ENCODE data around the gene KCNJ10. TPM values are rescaled to one million over a fixed set of nuclear protein-coding genes. Genes with fewer than 3 reads are reported as not detected.

Gene KCNJ10
- total RNA-seq, 1 donor from 2014 or later = 0.04 TPM

DNA sequence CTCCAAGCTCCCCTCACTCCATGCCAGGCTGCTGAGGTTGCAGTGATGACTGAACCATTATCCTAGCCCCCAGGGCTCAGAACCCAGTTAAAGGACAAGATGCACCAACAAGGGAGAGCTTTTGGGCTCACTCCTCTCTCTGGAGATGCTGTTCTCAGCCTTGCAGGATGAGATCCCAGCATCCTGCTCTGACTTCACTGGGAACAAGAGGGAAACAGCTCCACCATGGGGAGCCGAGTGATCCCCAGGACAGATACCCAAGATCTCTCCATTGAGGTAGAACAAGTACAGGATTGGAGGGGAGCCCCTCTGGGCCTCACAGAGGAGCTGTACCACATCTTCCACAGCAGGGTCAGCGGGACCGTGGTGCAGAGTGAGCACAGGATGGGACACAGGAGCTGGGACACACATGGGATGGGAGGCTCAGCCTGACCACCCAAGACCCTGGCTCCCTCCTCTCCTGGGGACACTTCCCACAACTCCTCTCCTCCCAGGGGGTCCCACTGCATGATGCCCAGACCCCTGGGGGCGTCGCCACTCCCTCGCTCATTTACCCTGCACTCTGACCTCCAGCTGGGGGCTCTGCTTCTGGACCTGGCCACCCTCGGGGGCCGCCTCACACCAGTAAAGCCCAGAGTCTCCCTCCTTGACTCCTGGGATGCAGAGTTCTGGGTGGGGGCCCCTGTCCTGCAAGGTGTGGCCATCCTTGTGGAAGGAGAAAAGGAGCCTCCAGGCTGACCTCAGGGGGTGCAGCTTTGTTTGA lies 97.3 kb downstream of the KCNJ10 start:
- TF ChIP-seq, protein P1, sequence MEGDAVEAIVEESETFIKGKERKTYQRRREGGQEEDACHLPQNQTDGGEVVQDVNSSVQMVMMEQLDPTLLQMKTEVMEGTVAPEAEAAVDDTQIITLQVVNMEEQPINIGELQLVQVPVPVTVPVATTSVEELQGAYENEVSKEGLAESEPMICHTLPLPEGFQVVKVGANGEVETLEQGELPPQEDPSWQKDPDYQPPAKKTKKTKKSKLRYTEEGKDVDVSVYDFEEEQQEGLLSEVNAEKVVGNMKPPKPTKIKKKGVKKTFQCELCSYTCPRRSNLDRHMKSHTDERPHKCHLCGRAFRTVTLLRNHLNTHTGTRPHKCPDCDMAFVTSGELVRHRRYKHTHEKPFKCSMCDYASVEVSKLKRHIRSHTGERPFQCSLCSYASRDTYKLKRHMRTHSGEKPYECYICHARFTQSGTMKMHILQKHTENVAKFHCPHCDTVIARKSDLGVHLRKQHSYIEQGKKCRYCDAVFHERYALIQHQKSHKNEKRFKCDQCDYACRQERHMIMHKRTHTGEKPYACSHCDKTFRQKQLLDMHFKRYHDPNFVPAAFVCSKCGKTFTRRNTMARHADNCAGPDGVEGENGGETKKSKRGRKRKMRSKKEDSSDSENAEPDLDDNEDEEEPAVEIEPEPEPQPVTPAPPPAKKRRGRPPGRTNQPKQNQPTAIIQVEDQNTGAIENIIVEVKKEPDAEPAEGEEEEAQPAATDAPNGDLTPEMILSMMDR (IDR thresholded peaks at IDR 0.05; ENCODE audit: insufficient read depth, low read length, poor library complexity, severe bottlenecking) = no peak
- H3K36me3 ChIP-seq (ENCODE audit: control insufficient read depth, insufficient read depth, low read length) = no peaks in the 10 kb centered on the region
- DNase-seq (ENCODE audit: low read depth) = no peak
- no peaks in the 10 kb centered on the region for H3K27me3 ChIP-seq (ENCODE audit: control insufficient read depth, insufficient read depth, low read length)
- no peak overlapping the region for H3K4me3 ChIP-seq (ENCODE audit: low read depth, low read length)

DNA sequence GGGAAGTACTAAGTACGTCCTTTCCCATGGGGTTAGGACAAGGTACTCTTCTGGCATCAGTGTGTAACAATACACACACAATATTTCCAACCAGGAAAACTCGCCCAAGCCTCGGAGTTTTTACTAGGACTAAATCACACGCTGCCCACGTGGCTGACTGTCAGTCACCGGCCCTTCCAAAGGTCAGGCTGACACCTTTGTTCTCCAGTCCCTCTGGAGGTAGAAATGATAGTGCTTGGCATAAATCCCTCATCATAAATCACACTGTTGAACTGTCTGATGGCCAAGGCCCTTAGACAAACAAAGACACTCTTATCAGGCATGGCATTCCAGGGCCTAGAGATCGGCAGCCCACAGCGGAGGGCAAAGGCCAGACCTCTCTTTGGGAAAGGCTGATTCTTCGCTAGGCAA lies 99.0 kb downstream of the KCNJ10 start:
- DNase-seq (ENCODE audit: low read depth) = no peak
- H3K4me3 ChIP-seq (ENCODE audit: low read depth, low read length) = no peak overlapping the region
- H3K27me3 ChIP-seq (ENCODE audit: control insufficient read depth, insufficient read depth, low read length) = no peaks in the 10 kb centered on the region
- no peaks in the 10 kb centered on the region for H3K36me3 ChIP-seq (ENCODE audit: control insufficient read depth, insufficient read depth, low read length)
- TF ChIP-seq, protein P1 (IDR thresholded peaks at IDR 0.05; ENCODE audit: insufficient read depth, low read length, poor library complexity, severe bottlenecking) = no peak

DNA sequence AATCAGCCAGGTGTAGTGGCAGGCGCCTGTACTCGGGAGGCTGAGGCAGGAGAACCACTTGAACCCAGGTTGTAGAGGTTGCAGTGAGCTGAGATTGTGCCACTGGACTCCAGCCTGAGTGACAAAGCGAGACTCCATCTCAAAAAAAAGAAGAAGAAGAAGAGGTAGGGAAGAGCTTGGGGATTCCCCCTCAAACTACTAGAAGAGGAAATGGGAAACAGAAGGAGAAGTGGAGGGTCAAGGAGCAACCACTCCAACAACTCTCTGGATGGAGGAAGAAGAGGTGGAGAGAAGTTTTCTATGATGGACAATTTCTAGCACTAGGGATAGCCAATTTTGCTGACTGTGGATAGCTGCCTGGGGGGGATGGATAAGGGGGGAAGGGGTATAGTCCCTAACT lies 101.1 kb downstream of the KCNJ10 start:
- TF ChIP-seq, protein P1 (IDR thresholded peaks at IDR 0.05; ENCODE audit: insufficient read depth, low read length, poor library complexity, severe bottlenecking) = no peak
- Histone ChIP-seq H3K4me3 (ENCODE audit: low read depth, low read length) (no peak overlapping the region), H3K36me3 (ENCODE audit: control insufficient read depth, insufficient read depth, low read length) (no peaks in the 10 kb centered on the region), H3K27me3 (ENCODE audit: control insufficient read depth, insufficient read depth, low read length) (peaks cover 4% of the 10 kb centered on the region)
- DNase-seq (ENCODE audit: low read depth) = no peak

DNA sequence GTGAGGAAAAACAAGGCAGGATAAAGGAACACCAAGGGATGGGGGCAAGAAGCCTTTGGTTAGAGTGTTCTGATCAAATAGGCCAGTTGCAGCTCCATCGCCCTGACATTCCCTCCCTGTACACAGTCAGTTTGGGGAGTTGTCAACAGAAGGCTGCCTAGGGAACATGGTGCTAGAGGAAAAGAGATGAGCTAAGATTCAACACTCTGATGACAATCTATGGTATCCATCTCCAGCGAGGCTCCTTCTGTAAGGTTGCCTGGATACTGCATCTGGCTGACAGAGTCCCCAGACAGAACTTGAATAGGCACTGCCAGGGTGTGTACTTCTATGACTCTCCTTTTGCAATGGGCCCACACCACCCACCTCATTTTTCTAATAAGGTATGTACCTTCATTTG lies 104.7 kb downstream of the KCNJ10 start:
- DNase-seq (ENCODE audit: low read depth) = no peak
- TF ChIP-seq, protein P1 (IDR thresholded peaks at IDR 0.05; ENCODE audit: insufficient read depth, low read length, poor library complexity, severe bottlenecking) = no peak
- no peaks in the 10 kb centered on the region for H3K36me3 ChIP-seq (ENCODE audit: control insufficient read depth, insufficient read depth, low read length)
- H3K27me3 ChIP-seq (ENCODE audit: control insufficient read depth, insufficient read depth, low read length) = peaks cover 6% of the 10 kb centered on the region
- H3K4me3 ChIP-seq (ENCODE audit: low read depth, low read length) = no peak overlapping the region

DNA sequence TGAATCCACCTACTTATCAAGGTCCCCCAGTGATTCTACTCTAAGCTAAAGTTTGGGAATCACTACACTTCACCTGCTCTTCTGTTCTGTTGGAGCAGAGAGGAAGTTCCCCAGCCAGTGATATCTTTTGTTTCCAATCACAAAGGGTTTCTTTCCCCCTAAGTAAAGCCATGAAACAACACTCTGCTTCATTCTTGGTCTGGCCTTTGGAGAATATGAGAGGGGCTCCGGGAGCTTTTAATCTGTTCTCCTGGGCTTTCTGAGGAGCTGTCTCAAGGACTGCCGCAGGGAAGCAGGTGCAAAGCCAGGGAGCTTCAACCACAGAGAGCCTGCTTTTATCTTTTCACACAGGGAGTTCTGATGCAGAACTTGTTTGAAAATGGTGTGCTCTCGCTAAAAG lies 105.8 kb downstream of the KCNJ10 start:
- Histone ChIP-seq H3K4me3 (ENCODE audit: low read depth, low read length) (no peak overlapping the region), H3K36me3 (ENCODE audit: control insufficient read depth, insufficient read depth, low read length) (no peaks in the 10 kb centered on the region), H3K27me3 (ENCODE audit: control insufficient read depth, insufficient read depth, low read length) (peaks cover 7% of the 10 kb centered on the region)
- DNase-seq (ENCODE audit: low read depth) = no peak
- TF ChIP-seq, protein P1 (IDR thresholded peaks at IDR 0.05; ENCODE audit: insufficient read depth, low read length, poor library complexity, severe bottlenecking) = no peak

DNA sequence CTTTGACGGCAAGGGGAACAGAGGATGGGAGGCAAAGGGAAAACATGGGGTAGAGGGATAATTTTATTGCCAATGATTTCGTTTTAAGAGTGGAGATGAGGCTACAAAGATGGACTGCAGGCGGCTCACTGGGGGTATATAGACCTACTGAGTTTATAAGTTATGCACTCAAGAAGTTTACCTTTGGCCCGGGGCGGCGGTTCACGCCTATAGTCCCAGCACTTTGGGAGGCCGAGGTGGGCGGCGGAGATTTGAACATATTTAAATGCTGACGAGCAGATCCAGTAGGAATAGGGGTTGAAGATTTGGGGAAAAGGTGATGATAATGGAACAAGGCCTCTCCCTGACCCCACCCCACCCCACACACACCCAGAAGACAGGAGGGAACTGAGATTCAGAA lies 107.8 kb downstream of the KCNJ10 start:
- TF ChIP-seq, protein P1 (IDR thresholded peaks at IDR 0.05; ENCODE audit: insufficient read depth, low read length, poor library complexity, severe bottlenecking) = no peak
- DNase-seq (ENCODE audit: low read depth) = no peak
- Histone ChIP-seq H3K27me3 (ENCODE audit: control insufficient read depth, insufficient read depth, low read length) (peaks cover 8% of the 10 kb centered on the region), H3K4me3 (ENCODE audit: low read depth, low read length) (no peak overlapping the region), H3K36me3 (ENCODE audit: control insufficient read depth, insufficient read depth, low read length) (no peaks in the 10 kb centered on the region)

Data from kidney epithelial cell (primary cell).